ENCODE data around the gene FYTTD1.

FYTTD1 gene

GRCh38 chr3:197787412-197787811 lies 37.7 kb downstream of the FYTTD1 start:
- no peak for DNase-seq (ENCODE audit: extremely low spot score)
- TF ChIP-seq, protein P1, sequence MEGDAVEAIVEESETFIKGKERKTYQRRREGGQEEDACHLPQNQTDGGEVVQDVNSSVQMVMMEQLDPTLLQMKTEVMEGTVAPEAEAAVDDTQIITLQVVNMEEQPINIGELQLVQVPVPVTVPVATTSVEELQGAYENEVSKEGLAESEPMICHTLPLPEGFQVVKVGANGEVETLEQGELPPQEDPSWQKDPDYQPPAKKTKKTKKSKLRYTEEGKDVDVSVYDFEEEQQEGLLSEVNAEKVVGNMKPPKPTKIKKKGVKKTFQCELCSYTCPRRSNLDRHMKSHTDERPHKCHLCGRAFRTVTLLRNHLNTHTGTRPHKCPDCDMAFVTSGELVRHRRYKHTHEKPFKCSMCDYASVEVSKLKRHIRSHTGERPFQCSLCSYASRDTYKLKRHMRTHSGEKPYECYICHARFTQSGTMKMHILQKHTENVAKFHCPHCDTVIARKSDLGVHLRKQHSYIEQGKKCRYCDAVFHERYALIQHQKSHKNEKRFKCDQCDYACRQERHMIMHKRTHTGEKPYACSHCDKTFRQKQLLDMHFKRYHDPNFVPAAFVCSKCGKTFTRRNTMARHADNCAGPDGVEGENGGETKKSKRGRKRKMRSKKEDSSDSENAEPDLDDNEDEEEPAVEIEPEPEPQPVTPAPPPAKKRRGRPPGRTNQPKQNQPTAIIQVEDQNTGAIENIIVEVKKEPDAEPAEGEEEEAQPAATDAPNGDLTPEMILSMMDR (IDR thresholded peaks at IDR 0.05; ENCODE audit: control extremely low read depth, extremely low read depth, low read depth, missing control alignments) = no peak
- ChIA-PET CTCF (interaction anchor here (0.9 to 1.0 kb wide), 2 partner anchors 9 to 10 kb away, joined by 4 read pairs; no protein-coding TSS in a partner anchor), POLR2A (interaction anchor here (0.7 kb wide), 1 partner anchor 37 kb away, joined by 7 read pairs; no protein-coding TSS in a partner anchor)

- CTCF ChIA-PET = interaction anchor here (1.1 to 2.3 kb wide), 7 partner anchors 11 to 53 kb away, joined by 3 to 13 read pairs (median 4); no protein-coding TSS in a partner anchor
Measured at GRCh38 chr3:197789309-197789708, 39.6 kb downstream of the FYTTD1 start.

GRCh38 chr3:197790033-197790432 lies 40.4 kb downstream of the FYTTD1 start:
- DNase-seq (ENCODE audit: extremely low spot score) = no peak
- ChIA-PET POLR2A (no interaction called here), CTCF (interaction anchor here (1.2 to 2.3 kb wide), 4 partner anchors 11 to 52 kb away, joined by 3 to 13 read pairs (median 6); no protein-coding TSS in a partner anchor)
- TF ChIP-seq, protein P1 (IDR thresholded peaks at IDR 0.05; ENCODE audit: control extremely low read depth, extremely low read depth, low read depth, missing control alignments) = no peak

More at GRCh38 chr3:197789309-197789708, 39.6 kb downstream of the FYTTD1 start:
- TF ChIP-seq, protein P1 (IDR thresholded peaks at IDR 0.05; ENCODE audit: control extremely low read depth, extremely low read depth, low read depth, missing control alignments) = no peak
- POLR2A ChIA-PET = no interaction called here
- no peak for DNase-seq (ENCODE audit: extremely low spot score)

DNA sequence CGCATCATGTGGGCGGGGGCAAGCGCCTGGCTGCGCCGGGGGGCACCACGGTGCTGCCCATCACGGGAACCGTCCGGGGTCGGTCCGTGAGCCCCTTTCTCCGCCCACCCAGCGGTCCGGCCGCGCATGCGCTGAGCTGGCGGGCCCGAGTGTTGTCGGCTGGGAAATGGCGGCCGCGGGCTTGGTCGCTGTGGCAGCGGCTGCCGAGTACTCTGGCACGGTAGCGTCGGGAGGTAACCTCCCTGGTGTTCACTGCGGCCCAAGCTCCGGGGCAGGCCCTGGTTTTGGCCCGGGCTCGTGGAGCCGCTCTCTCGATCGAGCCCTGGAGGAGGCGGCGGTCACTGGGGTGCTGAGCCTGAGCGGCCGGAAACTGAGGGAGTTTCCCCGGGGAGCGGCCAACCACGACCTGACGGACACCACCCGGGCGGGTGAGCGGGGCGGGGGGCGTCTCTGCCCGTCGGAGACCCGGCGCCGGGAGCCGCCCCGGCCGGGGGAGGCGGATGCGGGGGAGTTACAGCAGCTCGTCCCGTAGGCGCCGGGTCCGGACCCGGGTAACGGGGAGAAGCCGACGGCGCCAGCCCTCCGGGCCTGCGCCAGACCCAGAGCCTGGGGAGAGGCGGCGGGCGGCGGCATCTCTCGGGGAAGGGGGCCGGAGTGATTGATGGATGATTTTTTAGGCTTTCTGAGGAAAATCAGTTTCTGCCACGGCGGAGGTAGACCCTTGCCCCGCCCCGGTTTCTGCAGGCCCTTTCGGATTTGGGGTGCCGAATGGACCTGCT lies 41.6 kb downstream of the FYTTD1 start, which contains the start of gene LRCH3:
LRCH3 (plus strand) TSS at position 142 of the 779 bp plus-strand sequence; CDS start at position 167, 25 bp downstream.
- DNase-seq (ENCODE audit: extremely low spot score) = peak; percentile 91
- CTCF ChIA-PET = interaction anchor here (0.9 to 2.3 kb wide), 4 partner anchors 8 to 42 kb away, joined by 3 to 17 read pairs (median 3); no protein-coding TSS in a partner anchor
- TF ChIP-seq, protein P1 (IDR thresholded peaks at IDR 0.05; ENCODE audit: control extremely low read depth, extremely low read depth, low read depth, missing control alignments) = no peak
- POLR2A ChIA-PET = no interaction called here

- ChIA-PET CTCF (interaction anchor here (1.1 to 2.3 kb wide), 2 partner anchors 10 to 43 kb away, joined by 3 to 17 read pairs; no protein-coding TSS in a partner anchor), POLR2A (no interaction called here)
- TF ChIP-seq, protein P1 (IDR thresholded peaks at IDR 0.05; ENCODE audit: control extremely low read depth, extremely low read depth, low read depth, missing control alignments) = no peak
- peak; percentile 56 for DNase-seq (ENCODE audit: extremely low spot score)
Measured at GRCh38 chr3:197791892-197792647, 42.4 kb downstream of the FYTTD1 start.

GRCh38 chr3:197793247-197793646 lies 43.6 kb downstream of the FYTTD1 start:
- CTCF ChIA-PET = interaction anchor here (1.8 kb wide), 1 partner anchor 10 kb away, joined by 12 read pairs; no protein-coding TSS in a partner anchor
- DNase-seq (ENCODE audit: extremely low spot score) = peak; percentile 33
- POLR2A ChIA-PET = no interaction called here

More at GRCh38 chr3:197793247-197793646, 43.6 kb downstream of the FYTTD1 start:
- TF ChIP-seq, protein P1 (IDR thresholded peaks at IDR 0.05; ENCODE audit: control extremely low read depth, extremely low read depth, low read depth, missing control alignments) = no peak
